RKO (cell line): Measurements from ENCODE around the gene CPT2.

Experiments used
- DNase-seq: peaks from one replicate; pipeline ENCODE4 v3.0.0-alpha.2; 2016; ENCODE audit warnings: low spot score

The CPT2 gene

DNA sequence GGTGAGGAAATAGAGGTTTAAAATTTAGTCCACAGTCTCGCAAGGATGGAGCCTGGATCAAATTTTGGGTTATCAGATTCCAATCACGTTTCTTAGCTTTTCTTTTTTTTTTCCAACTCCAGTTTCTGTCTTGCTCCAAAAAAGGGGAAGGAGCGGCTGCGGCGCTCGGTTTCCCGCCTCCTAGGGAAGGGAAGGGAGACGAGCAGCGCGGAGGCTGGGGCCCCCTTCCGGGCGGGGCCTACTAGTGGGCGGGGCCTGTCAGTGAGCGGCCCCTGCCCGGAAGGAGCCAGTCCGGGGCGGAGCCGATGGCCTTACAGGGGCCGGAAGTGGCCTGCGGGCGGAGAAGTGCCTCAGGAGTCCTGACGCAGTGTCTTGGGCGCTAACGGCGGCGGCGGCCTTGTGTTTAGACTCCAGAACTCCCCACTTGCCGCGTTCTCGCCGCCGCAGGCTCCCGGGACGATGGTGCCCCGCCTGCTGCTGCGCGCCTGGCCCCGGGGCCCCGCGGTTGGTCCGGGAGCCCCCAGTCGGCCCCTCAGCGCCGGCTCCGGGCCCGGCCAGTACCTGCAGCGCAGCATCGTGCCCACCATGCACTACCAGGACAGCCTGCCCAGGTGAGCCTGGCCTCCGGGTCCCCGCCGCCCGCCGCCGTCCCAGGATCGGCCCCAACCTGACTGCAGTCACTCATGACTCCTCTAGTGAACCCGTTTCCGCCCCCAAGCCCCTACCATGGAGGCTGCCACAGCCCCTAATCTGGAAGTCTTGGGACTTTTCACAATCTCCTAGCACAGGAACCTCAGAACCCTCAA, at the start of gene CPT2:
CPT2 (plus strand) TSS at position 340 of the 806 bp plus-strand sequence; CDS start at position 460, 120 bp downstream.
- DNase-seq, result peak; percentile 96

DNA sequence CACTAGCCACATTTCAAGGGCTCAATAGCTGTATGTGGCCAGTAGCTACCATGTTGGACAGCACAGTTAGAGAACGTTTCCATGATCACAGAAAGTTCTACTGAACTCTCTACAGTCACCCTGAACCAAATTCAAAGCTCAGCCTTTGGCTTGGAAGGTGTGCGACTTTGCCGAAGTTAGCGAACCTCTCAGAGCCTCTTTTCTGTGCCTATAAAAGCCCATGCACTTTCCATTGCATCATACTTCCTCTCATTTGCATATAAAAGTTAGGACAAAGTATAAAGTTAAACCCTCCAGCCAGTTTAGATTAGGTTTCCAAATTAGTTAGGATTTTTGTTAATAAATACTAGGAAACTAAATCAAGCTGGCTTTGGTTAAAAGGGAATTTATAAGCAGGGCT, 49.5 kb upstream of the CPT2 start:
- no peak for DNase-seq

DNA sequence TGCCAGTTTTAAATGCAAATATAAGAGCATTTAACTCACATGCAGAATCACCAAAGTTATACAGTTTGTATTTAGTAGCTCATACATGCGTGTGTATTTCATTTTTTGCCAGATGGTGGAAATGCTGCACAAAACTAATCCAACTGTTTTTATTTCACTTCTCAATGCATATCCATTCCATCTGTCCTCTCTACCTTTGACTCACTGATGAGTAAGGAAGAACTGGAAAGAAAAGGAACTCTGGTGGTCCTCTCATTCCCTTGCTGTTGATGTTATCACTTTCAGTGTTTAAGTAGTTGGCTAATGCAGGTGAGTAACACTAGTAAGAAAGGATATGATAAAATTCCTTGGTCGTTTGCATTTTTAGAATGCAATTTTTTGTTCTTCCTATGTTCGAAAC, 48.5 kb upstream of the CPT2 start:
- DNase-seq, result no peak

DNA sequence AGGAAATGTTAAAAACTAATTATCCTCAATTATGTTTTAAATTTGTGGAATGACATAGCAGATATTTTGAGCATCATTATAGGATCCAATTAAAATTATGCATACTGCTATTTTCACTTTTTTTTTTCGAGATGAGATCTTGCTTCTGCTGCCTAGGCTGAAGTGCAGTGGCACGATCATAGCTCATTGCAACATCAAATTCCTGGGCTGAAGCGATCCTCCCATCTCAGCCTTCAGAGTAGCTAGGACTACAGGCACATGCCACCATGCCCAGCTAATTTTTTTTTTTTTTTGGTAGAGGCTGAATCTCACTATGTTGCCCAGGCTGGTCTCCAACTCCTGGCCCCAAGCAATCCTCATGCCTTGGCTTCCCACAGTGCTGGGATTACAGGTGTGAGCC, 42.9 kb upstream of the CPT2 start:
- no peak for DNase-seq

DNA sequence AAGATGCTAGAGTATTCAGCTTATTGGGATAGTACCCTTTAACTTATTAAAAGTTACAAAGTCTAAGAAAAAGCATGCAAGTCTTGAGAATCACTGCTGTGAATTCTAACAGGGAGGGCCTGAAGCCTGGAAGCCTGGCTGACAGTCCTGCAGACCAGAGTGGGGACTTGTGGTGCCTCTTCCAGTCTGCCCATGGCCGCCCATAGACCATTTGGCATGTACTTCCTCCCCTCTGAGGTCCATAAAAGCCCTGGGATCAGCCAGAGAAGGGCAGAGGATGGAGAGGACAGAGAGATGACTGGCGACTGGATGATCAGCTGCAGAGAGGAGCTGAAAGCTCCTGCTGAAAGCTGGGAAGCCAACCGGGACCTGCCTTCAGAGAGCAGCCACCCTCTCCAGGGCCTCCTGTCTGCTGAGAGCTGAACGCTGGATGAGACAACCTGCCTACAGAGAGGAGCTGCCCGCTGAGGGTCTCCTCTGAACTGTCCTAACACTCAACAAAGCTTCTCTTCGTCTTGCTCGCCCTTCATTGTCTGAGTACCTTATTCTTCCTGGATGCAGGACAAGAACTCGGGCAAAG, 41.7 kb upstream of the CPT2 start:
- DNase-seq, result no peak

DNA sequence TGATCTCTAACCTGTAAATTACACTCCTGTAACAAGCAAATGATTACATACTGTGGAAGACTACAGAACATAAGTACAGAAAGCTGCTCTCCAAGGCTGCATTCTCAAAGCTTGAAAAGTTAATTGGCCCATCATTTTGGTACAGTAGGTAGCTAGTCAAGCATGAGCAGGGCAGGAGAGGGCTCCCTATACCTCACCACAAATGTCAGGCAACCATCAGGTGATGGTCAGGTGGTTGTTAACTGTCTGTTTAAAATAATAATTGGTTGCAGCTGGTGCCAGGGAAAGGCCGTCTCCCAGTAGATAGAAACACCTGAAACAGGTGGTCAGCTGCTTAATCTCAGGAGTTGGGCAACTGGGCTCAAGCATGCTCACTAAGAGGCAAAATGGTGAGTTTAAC, 41.1 kb upstream of the CPT2 start:
- DNase-seq, result no peak

DNA sequence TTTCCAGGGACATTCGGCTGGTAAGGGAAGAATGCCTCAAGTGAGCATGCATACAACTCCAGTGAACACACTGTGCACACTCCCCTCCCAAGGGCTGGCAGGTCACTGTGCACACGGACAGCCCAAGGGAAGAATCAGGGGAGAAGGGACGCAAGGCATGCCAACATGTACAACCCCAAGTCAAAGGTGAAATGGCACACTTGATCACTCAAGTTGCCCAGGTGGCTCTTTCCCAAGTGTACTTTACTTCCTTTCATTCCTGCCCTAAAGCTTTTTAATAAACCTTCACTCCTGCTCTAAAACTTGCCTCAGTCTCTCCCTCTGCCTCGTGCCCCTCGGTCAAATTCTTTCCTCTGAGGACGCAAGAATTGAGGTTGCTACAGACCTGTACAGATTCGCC, 40.7 kb upstream of the CPT2 start:
- DNase-seq, result no peak

DNA sequence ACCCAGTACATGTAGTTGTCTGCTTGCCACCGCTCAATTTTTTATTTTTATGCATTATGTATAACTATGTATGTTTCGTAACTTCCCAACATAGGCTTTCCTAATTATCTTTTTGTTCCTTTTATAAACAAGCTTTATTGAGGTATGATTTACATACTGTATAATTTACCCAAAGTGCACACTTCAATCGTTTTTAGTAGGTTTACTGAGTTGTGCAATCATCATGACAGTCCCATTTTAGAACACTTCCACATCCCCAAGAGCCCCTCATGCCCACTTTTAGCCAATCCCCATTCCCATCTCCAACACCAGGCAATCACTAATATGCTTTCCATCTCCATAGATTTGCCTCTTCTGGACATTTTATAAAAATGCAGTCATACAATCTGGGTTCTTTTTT, 39.8 kb upstream of the CPT2 start:
- DNase-seq, result no peak

DNA sequence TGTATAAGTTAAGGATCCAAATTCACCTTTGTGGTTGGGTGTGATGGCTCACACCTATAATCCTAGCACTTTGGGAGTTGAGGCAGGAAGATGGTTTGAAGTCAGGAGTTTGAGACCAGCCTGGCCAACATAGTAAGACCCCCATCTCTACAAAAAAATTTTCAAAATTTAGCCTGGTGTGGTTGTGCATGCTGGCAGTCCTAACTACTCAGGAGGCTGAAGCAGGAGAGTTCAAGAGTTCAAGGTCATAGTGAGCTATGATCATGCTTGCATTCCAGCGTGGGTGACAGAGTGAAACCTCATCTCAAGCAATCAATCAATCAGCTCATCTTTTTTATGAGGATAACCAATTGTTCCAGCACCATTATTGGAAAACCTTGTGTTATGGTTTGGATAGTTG, 37.7 kb upstream of the CPT2 start:
- no peak for DNase-seq

DNA sequence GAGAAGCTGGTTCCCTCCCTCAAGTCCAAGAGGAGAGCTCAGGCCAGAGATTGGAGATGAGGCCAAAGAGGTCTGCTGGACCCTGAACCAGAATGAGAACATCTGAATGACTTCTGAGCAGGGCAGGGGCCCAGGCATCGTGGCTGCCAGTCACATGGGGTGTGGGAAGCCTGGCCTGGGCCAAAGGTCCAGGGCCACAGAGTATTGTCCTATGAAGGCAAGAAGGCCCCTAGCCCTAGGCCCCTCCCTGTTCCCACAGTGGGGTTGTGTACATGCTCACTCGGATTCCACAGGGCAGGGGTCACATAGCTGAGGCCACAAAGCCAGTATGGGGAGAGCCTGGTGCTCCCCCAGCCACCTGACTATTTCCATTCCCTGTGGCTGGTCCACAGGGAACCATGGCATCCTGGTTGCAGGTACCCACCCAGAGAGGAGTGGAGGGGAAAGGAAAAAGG, 35.7 kb upstream of the CPT2 start:
- no peak for DNase-seq

DNA sequence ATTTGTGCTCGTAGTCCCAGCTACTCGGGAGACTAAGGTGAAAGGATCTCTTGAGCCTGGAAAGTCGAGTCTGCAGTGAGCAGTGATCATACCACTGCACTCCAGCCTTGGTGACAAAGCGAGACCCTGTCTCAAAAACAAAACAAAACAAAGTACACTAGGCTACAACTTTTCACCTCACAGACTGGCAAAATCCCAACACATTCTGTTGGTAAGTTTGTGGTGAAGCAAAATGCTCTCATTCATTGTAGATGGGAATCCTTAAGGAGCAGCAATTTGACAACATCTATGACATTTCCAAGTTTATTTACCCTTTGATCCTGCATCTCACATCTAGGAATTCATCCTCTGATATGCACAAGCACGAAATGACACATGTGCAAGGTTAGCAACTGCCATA, 34.0 kb upstream of the CPT2 start:
- DNase-seq, result no peak

DNA sequence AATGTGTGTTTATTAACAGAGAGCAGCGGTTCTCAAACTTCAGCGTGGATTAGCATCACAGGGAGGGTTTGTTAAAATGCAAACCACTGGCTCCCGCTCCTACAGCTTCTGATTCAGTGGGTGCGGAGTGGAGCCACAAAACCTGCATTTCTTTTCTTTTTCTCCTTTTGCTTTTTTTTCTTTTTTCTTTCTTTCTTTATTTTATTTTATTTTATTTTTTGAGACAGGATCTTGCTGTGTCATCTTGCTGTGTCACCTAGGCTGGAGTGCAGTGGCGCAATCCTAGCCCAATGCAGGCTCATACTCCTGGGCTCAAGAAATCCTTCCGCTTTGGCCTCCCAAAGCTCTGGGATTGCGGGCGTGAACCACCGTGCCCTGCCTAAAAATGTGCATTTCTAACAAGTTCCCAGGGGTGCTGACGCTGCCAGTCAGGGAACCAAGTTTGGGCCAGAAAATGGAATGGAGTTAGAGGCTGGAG, 33.3 kb upstream of the CPT2 start:
- no peak for DNase-seq

DNA sequence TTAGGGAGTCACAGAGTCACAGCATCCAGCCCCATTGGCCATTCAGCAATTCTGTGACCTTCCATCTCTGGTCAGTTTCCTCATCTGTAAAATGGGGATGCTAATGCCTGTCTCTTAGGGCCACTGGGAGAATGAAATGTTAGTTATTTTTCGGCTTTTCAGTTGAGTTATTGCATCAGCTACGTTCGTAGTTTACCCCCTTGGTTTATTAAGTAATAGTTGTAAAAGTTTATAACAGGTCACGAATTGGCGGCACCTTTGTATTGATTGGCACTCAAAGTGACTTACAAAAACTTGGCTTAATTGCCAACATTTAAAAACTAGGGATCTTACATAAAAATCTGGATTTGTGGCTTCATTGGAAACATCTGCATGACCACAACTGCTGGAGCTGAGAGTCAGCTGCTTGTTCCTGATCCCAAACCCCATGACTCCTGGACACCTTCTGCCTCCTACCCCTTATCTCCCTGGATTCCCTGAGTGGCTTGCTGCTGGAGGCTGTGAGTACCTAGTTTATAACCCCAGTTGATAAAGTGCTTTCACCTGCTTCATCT, 31.1 kb upstream of the CPT2 start:
- DNase-seq, result no peak

DNA sequence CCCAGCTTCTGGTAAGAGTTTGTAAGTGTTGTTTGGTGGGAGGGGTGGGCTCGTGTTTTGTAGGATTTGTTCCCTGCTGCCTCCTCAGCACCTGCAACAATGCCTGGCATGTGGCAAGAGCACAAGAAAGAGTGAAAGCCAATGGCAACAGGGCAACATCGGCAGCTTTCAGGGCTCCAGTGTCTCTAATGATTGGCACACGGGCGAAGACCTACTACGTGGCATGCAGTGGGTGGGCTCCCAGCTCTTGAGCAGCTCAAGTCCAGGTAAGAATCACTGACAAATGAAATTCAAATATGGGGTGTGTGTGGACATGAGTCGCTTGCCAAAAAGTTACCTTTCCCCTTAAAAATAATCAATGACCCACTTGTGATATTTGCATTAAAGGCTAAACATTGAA, 30.3 kb upstream of the CPT2 start:
- no peak for DNase-seq

DNA sequence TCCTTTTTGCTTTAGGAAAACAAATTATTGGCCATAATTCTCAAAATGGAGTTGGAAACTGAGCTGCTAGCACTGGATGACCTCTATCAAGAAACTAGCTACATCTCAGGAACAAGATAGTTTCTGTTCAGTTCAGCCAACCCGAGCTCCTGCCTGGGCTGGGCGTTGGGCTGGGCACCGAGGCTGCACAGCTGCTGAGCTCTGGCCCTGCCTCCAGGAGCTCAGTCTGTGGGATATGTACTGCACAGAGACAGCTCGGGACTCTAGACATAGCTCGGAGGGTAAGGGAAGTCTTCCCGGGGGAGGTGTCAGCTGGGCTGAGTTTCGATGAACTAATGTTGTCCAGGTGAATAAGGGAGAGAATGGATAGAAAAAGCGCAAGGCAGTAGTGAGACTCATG, 29.7 kb upstream of the CPT2 start:
- DNase-seq, result no peak

DNA sequence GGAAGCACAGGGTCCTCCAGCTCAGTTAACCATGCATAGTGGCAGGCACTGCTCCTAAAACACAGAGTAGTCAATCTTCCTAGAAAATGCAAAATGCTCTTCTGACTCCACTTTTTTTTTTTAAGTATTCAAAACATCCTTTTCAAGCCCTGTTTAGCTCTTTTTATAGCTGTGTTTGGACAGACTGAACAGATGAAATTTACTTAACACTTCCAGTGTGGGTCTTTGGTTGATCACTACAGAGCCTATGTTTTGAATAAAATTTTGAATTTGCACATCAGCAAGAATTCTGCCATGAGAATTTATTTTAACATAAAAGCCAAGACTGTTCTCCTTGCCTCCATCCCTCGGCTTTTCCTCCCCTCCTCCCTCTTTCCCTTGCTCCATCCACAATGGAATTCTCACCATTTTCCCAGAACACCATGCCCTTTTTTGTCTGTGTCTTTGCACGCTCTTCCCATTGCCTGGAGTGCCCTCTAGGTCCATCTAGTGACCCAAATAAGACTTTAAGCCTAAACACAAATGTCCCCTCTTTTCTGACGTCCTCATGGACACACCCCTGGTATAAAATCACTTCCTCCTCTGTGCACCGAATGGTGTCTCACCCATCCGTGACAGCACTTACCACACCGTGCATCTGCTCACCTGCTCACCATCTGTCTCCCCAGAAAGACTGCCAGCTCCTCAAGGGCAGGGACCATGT, 24.0 kb upstream of the CPT2 start:
- DNase-seq, result peak; percentile 72

DNA sequence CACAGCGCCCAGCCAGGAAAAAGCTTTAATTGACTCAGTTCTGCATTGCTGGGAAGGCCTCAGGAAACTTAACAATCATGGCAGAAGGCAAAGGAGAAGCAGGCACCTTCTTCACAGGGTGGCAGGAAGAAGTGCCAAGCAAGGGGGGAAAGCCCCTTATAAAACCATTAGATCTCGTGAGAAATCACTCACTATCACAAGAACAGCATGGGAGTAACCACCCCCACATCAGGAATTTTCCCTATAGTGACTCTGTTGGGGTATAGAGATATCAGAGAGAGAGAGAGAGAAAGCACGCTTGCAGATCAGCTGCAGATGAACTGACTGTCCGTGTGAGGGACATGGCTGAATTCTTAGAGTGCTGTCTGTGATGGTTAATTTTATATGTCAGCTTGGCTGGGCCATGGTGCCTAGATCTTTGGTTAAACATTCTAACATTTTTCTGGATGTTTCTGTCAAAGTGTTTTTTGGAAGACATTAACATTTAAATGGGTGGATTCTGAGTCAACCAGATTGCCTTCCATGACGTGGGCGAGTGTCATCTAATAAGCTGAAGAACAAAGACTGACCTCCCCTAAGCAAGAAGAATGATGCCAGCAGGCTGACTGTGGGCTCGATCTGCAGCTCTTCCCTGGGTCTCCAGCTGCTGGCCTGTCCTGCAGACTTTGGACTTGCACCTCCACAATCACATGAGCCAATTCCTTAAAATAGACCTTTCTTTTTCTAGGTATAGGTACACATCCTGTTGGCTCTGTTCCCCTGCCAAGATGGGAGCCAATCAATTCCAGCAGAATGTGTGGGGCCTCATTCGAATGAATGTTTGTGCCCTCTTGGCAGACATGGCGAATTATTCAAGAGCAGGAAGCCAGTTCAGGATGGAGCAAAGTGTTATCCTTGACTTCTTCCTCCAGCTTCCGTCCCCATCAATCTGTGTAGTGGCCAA, 21.4 kb upstream of the CPT2 start:
- DNase-seq, result no peak

DNA sequence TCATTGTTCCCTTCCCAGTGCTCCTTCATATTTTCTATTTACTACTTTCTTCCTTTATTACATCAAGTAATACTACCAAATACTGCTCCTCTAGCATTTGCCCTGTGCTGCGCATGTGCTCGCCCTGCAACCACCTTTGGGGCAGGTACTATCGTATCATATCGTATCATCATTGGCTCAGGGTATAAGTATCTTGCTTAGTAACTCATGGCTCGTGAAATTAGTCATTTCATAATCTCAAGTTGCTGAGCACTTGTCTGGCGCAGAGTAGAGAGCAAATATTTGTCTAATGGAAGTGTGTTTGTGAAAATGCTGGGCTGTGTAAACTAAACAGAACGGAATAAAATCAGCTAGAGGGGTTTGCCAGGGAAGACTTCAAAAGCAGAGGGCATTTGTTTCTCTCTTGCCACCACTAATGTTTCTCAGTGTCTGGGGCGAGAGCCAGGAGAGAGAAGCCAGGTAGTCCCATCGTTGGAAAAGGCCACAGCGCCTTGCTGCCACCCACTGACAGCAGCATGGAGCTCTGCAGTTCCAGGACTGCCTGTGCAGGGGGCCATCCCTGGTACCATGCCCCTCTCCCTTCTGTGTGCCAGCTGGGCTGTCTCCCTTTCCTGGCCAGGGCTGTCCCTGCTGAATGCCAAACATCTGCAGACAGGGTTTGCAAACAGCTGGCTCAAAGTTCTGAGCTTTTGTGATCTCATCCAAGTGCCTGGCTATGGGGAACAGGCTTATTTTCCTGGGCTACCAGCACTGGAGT, 20.0 kb upstream of the CPT2 start:
- no peak for DNase-seq

DNA sequence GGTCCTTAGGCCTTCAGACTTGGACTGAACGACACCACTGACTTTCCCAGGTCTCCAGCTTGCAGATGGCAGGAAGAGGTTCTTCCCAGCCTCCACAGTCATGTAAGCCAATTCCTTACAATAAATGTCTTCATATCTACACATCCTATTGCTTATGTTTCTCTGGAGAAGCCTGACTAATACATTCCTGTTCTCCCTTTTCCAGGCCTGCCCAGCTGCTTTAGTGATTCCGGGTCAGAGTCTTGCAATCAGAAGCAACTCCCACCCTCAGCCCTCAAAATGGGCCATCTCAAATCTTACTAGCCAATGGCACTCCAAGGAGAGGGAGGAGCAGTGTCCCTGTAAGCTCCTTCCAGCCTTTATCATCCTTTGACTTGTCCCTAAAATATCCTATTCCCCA, 16.4 kb upstream of the CPT2 start:
- DNase-seq, result no peak

DNA sequence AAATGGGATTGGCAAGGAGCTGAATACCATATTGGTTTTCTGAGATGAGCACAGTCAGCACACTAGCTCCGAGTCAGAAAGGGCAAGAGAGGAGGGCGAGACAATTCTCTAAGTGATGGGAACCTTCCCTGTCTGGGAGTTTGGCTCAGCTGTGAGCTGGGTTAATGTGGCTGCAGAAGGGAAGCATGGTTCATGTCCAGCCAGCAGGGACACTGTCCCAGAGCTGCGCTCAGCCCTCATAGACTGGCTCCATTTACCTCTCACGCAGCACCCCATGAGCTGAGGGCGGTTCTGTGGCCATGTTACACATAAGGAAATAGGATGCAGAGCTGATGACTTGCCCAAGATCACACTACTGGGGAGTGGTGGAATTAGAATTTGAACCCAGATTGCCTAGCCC, 15.7 kb upstream of the CPT2 start:
- DNase-seq, result no peak

DNA sequence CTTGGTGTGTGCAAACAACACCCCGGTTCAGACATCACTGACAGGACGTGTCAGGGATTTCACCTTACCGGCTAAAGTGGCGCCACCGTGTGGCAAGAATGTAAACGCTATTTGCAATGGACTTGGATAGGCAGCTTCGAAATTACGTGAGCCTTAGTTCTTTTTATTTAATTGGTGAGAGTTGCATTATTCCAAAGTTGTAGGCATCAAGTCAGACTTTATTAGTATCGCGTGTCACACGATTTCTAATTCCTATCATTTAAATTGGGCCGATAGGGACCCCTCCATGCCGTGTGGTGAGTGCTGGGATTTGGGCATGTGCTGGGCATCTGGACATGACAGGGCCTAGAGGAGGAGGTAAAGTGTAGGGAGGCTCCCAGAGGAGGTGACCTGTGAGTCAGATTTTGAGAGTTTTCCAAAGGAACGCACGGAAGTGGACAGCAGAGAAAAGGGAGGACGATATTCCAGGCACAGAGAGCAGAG, 14.5 kb upstream of the CPT2 start:
- peak; percentile 81 for DNase-seq
